ENCODE measurements around the gene CAMTA1.

DNA sequence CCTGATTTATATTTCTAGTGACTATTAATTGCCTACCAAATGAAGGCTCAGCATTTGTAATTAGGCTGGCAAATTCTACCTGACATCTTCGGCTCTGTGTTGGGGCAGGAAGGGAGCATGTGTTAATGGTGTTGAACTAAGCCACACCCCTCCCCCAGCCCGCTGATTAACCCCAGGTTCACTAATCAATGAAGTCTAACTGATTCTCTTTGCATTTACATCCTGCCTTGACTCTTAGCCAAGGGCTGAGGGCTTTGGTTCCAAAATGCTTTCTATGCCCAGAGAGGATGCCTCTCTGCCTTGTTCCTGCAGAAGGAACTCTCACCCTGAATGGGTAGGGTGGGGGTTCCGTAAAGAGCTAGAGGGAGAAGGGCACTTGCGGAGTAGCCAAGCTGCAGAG, 393.1 kb downstream of the CAMTA1 start:
- TF ChIP-seq, protein P1, sequence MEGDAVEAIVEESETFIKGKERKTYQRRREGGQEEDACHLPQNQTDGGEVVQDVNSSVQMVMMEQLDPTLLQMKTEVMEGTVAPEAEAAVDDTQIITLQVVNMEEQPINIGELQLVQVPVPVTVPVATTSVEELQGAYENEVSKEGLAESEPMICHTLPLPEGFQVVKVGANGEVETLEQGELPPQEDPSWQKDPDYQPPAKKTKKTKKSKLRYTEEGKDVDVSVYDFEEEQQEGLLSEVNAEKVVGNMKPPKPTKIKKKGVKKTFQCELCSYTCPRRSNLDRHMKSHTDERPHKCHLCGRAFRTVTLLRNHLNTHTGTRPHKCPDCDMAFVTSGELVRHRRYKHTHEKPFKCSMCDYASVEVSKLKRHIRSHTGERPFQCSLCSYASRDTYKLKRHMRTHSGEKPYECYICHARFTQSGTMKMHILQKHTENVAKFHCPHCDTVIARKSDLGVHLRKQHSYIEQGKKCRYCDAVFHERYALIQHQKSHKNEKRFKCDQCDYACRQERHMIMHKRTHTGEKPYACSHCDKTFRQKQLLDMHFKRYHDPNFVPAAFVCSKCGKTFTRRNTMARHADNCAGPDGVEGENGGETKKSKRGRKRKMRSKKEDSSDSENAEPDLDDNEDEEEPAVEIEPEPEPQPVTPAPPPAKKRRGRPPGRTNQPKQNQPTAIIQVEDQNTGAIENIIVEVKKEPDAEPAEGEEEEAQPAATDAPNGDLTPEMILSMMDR (IDR thresholded peaks at IDR 0.05), result no peak
- TF ChIP-seq POLR2AphosphoS5 (IDR thresholded peaks at IDR 0.05), result no peak

Measured in prostate gland (tissue), 2 donors.